WTC11 (cell line): ENCODE measurements around the gene MAX. TPM values are rescaled to one million over a fixed set of nuclear protein-coding genes. Genes with fewer than 3 reads are reported as not detected.

ENCODE experiments used
- ATAC-seq: fragments of 200-7000 bp; cut with Tn5 transposase; 2 replicates; pipeline ENCODE4 v1.10.0; 2021; ENCODE audit warnings: mild to moderate bottlenecking, moderate library complexity
- CTCF ChIA-PET: fragments of 300-600 bp; sonication (Branson Sonifier 250); formaldehyde crosslinking; loops from one replicate; lab custom pipeline; 2021; ENCODE audit warnings: antibody characterized with exemption; lab: Charles Lee
- POLR2A ChIA-PET: fragments of 350-600 bp; sonication (Branson Sonifier 250); formaldehyde crosslinking; loops from one replicate; lab custom pipeline; 2021; ENCODE audit warnings: antibody characterized with exemption; lab: Charles Lee
- DNase-seq: peaks from one replicate; pipeline ENCODE4 v3.0.0; 2021; ENCODE audit warnings: low spot score
- H3K27ac Mint-ChIP-seq: 2 replicates; pipeline ENCODE4 v1.8.0; 2021; ENCODE audit warnings: mixed read lengths
- H3K27me3 Mint-ChIP-seq: 2 replicates; pipeline ENCODE4 v1.8.0; 2021; ENCODE audit warnings: low read depth, mild to moderate bottlenecking, moderate library complexity, mixed read lengths
- H3K36me3 Mint-ChIP-seq: 2 replicates; pipeline ENCODE4 v1.8.0; 2021; ENCODE audit warnings: mixed read lengths
- H3K4me1 Mint-ChIP-seq: 2 replicates; pipeline ENCODE4 v1.8.0; 2022; ENCODE audit warnings: mixed read lengths
- H3K4me3 Mint-ChIP-seq: 2 replicates; pipeline ENCODE4 v1.8.0; 2021; ENCODE audit warnings: mild to moderate bottlenecking, moderate library complexity, mixed read lengths
- H3K9me3 Mint-ChIP-seq: 2 replicates; pipeline ENCODE4 v1.8.0; 2021; ENCODE audit warnings: mixed read lengths
- ATF2 ChIP-seq: sonication (generic); formaldehyde crosslinking; IDR thresholded peaks from 2 replicates; pipeline ENCODE4 v1.8.1; 2022; ENCODE audit warnings: low read depth, missing genetic modification reagents, borderline replicate concordance
- ATF6 ChIP-seq: sonication (generic); formaldehyde crosslinking; IDR thresholded peaks from 2 replicates; pipeline ENCODE4 v1.8.1; 2023; ENCODE audit warnings: mild to moderate bottlenecking, missing genetic modification reagents
- ERG ChIP-seq: fragments of 250-450 bp; sonication (Bioruptor Pico); IDR thresholded peaks from 2 replicates; pipeline ENCODE4 v1.8.0; 2021; ENCODE audit warnings: mild to moderate bottlenecking
- NR1H2 ChIP-seq: sonication (generic); formaldehyde crosslinking; IDR thresholded peaks from 2 replicates; pipeline ENCODE4 v1.9.0; 2021; ENCODE audit warnings: mild to moderate bottlenecking, moderate library complexity, missing genetic modification reagents
- OVOL2 ChIP-seq: fragments of 250-450 bp; sonication (Bioruptor Pico); IDR thresholded peaks from 2 replicates; pipeline ENCODE4 v1.9.0; 2021; ENCODE audit warnings: mild to moderate bottlenecking, borderline replicate concordance
- SMAD3 ChIP-seq: sonication (generic); formaldehyde crosslinking; IDR thresholded peaks from 2 replicates; pipeline ENCODE4 v1.8.0; 2022; ENCODE audit warnings: missing genetic modification reagents, mild to moderate bottlenecking, borderline replicate concordance
- SP1 ChIP-seq: sonication (generic); formaldehyde crosslinking; conservative IDR thresholded peaks from 2 replicates; pipeline ENCODE4 v1.8.1; 2022; ENCODE audit warnings: missing genetic modification reagents
- TP53 ChIP-seq: sonication (generic); formaldehyde crosslinking; IDR thresholded peaks from 2 replicates; pipeline ENCODE4 v1.8.1; 2023; ENCODE audit warnings: mild to moderate bottlenecking, missing genetic modification reagents
- ZNF263 ChIP-seq: sonication (generic); formaldehyde crosslinking; IDR thresholded peaks from 2 replicates; pipeline ENCODE4 v1.8.1; 2022; ENCODE audit warnings: low read depth, mild to moderate bottlenecking, moderate library complexity, missing genetic modification reagents
- ZNF281 ChIP-seq: sonication (generic); formaldehyde crosslinking; IDR thresholded peaks from 2 replicates; pipeline ENCODE4 v1.8.0; 2023; ENCODE audit warnings: mild to moderate bottlenecking, missing genetic modification reagents
- total RNA-seq: library from RNA; stranded (reverse); gene quantifications from 3 replicates; pipeline ENCODE4 v1.2.3, GENCODE V29; 2021
- TF ChIP-seq, protein P1 (sequence below): sonication (generic); formaldehyde crosslinking; IDR thresholded peaks from 2 replicates; pipeline ENCODE4 v1.8.0; 2022; ENCODE audit warnings: missing genetic modification reagents

The MAX gene
- total RNA-seq, 1 experiment from 2014 or later: 58.5 TPM

DNA sequence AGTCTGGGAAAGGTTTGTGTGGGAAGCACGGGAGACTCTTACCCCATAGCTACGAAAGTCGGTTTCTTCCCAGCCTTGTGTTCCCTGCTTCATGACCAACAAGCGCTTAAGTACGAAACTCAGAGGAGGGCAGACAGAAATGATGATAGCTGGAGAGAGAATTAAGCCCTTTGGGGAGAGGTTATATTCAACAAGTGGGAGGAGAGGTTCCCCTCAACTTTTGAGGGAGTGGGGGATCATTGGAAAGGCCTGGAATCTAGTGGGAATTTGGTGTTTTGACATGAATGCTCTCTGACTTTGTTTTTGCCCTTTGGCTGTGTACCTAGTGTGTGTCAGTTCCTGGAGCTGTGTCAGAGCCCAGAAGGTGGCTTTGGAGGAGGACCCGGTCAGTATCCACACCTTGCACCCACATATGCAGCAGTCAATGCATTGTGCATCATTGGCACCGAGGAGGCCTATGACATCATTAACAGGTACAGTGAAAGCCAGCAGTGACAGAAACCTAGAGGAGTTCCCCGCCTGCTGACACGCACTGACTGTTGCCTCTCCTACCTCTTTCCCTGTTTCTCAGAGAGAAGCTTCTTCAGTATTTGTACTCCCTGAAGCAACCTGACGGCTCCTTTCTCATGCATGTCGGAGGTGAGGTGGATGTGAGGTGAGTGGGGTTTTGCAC, 75.1 kb downstream of the MAX start:
- TF ChIP-seq OVOL2 (CRISPR knock-in tag) (no peak), ZNF263 (CRISPR knock-in tag) (no peak), ATF6 (CRISPR knock-in tag) (no peak), SP1 (CRISPR knock-in tag) (no peak)
- no peaks in the 10 kb centered on the region for H3K4me1 Mint-ChIP-seq
- H3K36me3 Mint-ChIP-seq: peaks cover 14% of the 10 kb centered on the region
- ChIA-PET POLR2A (no interaction called here), CTCF (no interaction called here)
- no peaks in the 10 kb centered on the region for H3K9me3 Mint-ChIP-seq
- no peak overlapping the region for H3K27ac Mint-ChIP-seq
- H3K27me3 Mint-ChIP-seq: no peaks in the 10 kb centered on the region
- no peak for ATAC-seq
- H3K4me3 Mint-ChIP-seq: no peak overlapping the region
- DNase-seq: no peak

DNA sequence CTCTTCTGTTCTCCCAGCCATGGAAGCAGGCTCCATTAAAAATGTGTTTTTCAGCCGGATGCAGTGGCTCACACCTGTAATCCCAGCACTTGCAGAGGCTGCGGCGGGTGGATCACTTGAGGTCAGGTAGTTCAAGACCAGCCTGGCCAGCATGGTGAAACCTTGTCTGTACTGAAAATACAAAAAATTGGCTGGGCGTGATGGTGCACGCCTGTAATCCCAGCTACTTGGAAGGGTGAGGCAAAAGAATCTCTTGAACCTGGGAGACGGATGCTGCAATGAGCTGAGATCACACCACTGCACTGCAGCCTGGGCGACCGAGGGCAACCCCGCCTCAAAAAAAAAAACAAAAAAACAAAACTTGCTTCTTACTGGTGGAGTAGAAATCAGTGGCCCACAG, 75.8 kb downstream of the MAX start:
- TF ChIP-seq, protein P1, sequence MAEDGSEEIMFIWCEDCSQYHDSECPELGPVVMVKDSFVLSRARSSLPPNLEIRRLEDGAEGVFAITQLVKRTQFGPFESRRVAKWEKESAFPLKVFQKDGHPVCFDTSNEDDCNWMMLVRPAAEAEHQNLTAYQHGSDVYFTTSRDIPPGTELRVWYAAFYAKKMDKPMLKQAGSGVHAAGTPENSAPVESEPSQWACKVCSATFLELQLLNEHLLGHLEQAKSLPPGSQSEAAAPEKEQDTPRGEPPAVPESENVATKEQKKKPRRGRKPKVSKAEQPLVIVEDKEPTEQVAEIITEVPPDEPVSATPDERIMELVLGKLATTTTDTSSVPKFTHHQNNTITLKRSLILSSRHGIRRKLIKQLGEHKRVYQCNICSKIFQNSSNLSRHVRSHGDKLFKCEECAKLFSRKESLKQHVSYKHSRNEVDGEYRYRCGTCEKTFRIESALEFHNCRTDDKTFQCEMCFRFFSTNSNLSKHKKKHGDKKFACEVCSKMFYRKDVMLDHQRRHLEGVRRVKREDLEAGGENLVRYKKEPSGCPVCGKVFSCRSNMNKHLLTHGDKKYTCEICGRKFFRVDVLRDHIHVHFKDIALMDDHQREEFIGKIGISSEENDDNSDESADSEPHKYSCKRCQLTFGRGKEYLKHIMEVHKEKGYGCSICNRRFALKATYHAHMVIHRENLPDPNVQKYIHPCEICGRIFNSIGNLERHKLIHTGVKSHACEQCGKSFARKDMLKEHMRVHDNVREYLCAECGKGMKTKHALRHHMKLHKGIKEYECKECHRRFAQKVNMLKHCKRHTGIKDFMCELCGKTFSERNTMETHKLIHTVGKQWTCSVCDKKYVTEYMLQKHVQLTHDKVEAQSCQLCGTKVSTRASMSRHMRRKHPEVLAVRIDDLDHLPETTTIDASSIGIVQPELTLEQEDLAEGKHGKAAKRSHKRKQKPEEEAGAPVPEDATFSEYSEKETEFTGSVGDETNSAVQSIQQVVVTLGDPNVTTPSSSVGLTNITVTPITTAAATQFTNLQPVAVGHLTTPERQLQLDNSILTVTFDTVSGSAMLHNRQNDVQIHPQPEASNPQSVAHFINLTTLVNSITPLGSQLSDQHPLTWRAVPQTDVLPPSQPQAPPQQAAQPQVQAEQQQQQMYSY (CRISPR knock-in tag): no peak
- TF ChIP-seq SMAD3 (CRISPR knock-in tag): no peak
- TF ChIP-seq NR1H2 (CRISPR knock-in tag): no peak
- no peak for TF ChIP-seq ZNF281
- TF ChIP-seq ERG (CRISPR knock-in tag): no peak
- TF ChIP-seq ATF6 (CRISPR knock-in tag): no peak
- TF ChIP-seq TP53 (CRISPR knock-in tag): no peak
- TF ChIP-seq ATF2 (CRISPR knock-in tag): no peak
- Mint-ChIP-seq H3K9me3 (no peaks in the 10 kb centered on the region), H3K4me1 (no peaks in the 10 kb centered on the region), H3K27me3 (no peaks in the 10 kb centered on the region), H3K4me3 (no peak overlapping the region), H3K36me3 (peaks cover 10% of the 10 kb centered on the region), H3K27ac (no peak overlapping the region; the same call in 1 of the 2 replicates)
- ATAC-seq: no peak
- ChIA-PET POLR2A (interaction anchor here (0.7 kb wide), 2 partner anchors 9 to 213 kb away, joined by 3 read pairs; no protein-coding TSS in a partner anchor), CTCF (interaction anchor here (1.2 kb wide), 1 partner anchor 9 kb away, joined by 3 read pairs; no protein-coding TSS in a partner anchor)
- no peak for DNase-seq
